GM21737 (cell line): ENCODE results near the gene GALNT6.

Experiments used
- ATAC-seq: cut with Tn5 transposase; IDR thresholded peaks from one replicate; pipeline ENCODE4 v1.9.1; 2021; ENCODE audit warnings: mild to moderate bottlenecking, moderate library complexity; ENCODE audit not compliant: unreplicated experiment

The GALNT6 gene

DNA sequence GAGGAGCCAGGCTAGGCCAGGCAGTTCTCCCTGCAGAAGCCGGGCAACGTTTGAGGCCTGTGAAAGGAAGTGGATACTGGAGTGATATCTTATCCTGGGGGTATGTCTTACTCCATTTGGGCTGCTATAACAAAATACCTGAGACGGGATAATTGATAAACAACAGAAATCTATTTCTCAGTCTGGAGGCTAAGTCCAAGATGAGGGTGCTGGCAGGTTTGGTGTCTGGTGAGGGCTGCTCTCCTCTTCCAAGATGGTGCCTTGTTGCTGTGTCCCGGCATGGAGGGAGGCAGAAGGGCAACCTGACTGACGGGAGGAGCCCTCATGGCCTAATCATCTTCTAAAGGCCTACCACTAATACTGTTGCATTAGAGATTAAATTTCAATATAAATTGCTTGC is 15.7 kb upstream of the GALNT6 start:
- no peak for ATAC-seq

DNA sequence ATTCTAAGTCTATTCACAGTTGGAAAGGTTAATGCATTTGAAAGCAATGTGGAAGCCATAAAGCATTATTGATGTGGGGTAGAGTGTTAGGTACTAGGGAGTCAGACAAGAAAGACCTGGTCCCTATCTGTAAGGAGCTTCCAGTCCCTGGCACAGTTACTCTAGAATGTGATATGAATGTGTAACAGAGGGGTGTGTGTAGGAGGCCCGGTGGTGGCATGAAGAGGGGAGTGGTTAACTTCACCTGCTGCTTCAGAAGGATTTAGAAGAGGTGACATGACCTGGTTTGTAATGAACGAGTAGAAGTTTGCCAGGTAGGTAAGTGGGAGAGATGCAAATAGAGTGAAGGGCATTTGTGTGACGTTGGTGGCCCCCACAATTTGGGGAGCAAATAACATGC is 15.1 kb upstream of the GALNT6 start:
- ATAC-seq, result no peak

DNA sequence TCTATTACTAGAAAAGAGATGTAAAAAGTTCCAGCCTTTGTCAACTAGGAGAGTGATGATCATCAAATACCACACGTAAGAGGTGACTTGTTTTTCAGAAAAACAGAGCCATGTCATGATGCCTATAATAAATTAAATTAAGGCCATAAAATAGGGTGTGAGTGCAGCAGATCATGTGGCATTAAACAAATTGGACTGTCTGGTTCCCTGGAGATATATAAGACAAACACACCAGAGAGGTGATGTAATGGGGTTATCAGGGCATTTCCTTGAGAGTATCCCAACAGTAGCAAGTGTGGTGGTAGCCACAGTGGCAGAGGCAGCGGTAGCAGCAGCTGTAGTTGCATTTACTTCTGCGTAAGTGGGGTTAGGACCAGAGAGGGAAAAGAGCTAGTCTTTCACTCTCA is 14.6 kb upstream of the GALNT6 start:
- no peak for ATAC-seq

DNA sequence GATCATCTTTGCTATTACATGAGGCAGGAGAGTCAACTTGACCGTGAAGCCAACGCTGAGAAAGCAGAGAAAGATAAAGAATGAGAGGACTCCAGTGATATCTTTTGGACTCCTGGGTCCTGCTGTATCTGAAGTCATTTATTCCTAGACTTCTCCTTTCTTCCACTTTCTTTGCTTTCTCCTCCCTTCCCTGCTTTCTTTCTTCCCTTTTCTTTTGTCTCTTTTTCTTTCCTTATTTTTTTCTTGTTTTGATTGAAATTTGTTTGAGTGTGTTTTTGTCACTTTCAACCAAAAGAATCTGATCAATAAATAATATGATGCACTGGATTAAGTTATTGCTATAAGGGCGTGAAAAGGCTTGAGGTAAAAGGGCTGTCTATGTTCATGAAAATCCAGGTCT is 13.4 kb upstream of the GALNT6 start:
- ATAC-seq, result no peak

DNA sequence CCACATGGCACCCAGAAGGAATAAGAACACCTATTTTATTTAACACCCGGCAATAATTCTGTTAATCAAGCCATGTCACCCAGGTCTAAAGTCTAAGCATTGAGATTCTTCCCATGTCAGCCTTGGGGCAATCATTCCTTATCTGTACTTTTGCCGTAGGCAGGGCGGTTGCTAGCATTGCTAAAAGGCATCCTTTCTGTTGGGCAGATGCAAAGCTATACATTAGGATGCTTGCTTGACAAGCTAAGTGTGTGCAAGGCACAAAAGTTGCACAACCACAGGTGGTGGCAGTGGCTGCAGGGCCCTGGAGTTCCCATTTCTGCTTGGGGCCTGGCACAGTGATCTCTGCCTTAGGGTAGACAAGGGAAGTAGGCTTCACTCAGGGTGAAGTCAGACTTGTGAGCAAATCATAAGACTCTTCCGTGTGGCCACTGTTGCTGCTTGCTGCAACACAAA is 12.5 kb upstream of the GALNT6 start:
- no peak for ATAC-seq

DNA sequence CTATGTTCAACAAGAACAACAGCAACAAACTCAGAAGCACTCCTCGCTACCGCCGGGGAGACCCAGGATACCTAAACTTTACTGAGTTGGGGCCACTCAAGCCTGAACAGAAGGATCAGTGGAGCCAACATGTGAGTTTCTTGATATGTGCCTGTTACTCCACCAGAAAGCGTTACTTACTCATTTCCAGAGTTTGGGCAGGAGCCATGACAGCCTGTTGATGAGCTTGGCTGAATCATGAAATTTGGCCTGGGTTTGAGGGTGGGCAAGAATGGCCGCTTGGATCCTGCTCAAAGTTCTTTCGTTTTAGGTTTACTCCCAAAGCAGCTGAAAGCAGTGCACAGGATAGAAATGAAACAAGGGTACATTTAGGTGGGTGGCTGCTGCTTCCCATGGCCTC is 12.0 kb upstream of the GALNT6 start:
- no peak for ATAC-seq

DNA sequence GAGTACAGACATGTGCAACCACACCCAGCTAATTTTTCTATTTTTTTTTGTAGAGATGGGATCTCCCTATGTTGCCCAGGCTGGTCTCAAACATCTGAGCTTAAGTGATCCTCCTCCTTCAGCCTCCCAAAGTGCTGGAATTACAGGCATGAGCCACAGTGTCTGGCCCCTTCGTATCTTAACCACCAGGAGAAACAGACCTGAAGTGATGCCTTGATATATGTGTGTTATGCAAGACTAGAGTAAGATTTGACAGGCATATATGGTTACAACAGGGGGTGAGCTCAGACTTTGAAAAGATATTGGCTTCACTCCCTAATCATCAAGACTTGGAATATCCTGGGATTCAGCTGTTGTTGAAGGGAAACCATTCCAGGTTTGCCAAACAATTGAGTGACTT is 10.7 kb upstream of the GALNT6 start:
- ATAC-seq, result no peak

DNA sequence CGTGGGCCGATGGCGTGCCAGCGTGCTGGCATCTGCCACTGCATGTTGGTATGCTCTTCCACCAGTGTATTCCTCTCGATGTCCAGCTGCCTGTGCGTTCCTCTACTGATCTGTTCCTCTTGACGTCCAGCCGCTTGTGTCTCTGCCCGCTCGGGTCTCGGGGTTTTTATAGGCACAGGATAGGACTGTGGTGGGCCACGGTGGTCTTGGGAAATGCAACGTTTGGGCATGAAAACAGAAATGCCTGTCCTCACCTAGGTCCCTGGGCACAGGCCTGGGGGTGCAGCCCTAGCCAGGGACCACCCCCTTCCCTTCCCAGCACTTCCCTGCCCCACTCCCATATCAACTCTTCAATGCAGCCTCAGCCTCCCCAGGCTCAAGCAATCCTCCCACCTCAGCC is 10.3 kb upstream of the GALNT6 start:
- no peak for ATAC-seq

DNA sequence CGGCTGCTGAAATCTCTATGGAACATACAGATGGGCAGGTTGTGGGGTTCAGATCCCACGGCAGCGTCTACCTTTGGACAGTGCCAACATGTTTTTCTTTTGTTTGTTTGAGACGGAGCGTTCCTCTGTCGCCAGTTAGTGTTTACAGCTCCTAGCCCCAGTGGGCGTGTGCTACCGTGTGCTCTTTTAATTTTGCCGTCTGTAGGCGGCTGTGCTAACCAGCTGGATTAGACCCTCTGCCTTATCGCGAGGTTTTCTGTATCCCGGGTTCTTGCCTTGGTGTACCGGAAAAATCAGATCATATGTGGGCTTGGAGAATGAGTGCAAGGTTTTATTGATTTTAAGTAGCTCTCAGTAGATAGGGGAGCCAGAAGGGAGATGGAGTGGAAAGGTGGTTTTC is 9.8 kb upstream of the GALNT6 start:
- ATAC-seq, result no peak

DNA sequence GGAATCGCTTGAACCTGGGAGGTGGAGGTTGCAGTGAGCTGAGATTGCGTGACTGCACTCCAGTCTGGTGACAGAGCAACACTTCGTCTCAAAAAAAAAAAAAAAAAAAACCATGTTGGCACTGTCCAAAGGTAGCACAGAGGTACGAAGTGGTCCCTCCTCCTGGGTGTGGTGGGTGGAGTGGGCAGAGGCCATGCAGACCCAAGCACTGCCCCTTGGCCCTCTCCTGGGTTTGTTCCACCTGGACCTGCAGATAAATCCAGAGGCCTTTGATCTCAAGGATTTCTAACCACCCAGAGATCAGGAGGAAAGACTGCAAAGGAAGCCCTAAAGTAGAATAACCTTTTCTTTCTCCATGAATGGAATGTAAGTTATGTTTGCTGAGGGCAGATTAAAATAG is 8.7 kb upstream of the GALNT6 start:
- ATAC-seq, result no peak

DNA sequence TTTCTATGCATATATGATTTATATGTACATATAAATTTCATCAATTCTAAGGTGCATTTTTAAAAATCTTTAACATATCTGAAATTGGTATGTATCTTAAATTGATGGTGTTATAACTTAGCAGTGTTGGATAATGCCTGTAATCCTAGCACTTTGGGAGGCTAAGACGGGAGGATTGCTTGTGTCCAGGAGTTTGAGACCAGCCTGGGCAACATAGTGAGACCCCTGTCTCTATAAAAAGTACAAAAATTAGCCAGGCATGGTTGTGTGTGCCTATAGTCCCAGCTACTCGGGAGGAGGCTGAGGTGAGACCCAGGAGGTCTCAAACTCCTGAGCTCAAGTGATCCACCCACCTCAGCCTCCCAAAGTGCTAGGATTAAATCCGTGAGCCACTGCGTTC is 6.5 kb upstream of the GALNT6 start:
- ATAC-seq, result no peak

DNA sequence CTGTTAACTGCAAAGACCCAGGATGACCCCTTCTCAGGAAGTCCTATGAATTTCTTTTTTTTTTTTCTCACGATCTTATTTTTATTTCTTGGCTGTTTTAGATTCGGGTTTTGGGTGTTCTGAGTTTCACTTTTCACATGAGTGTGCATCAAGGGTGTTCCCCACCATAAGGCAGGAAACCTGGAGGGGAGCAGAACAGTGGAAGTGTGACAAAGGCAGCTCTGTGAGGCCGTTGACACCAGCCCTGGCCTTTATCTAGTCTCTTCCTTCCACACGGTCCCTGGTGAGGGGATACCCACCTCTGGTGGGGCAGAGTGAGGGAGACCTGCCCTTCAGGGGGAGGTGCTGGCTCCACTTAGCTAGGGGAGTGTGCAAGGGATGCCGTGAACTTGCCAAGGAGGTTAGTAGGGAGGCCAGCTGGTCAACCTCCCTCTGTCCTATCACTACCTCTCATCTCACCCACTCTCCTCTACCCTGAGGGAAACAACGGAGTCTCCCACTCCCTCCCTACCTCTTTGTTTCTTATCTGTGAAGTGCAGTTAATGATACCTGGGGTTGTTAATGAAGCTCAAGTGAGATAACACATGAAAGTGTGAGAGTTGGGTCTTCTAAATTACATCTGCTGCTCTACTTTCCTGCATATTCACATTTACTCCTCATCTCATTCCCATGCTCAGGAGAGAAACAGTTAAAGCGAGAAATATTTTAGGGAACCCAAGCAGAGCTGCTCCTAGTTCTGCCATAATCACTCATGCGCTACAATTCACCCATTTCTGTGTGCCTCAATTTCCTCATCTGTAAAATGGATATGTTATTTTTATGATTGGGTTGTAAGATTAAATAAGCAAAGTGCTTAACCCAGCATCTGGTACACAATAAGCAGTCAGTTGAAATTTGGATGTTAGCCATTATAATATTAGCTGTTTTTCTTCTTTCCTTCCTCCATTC is 4.4 kb upstream of the GALNT6 start:
- ATAC-seq, result peak; percentile 39

DNA sequence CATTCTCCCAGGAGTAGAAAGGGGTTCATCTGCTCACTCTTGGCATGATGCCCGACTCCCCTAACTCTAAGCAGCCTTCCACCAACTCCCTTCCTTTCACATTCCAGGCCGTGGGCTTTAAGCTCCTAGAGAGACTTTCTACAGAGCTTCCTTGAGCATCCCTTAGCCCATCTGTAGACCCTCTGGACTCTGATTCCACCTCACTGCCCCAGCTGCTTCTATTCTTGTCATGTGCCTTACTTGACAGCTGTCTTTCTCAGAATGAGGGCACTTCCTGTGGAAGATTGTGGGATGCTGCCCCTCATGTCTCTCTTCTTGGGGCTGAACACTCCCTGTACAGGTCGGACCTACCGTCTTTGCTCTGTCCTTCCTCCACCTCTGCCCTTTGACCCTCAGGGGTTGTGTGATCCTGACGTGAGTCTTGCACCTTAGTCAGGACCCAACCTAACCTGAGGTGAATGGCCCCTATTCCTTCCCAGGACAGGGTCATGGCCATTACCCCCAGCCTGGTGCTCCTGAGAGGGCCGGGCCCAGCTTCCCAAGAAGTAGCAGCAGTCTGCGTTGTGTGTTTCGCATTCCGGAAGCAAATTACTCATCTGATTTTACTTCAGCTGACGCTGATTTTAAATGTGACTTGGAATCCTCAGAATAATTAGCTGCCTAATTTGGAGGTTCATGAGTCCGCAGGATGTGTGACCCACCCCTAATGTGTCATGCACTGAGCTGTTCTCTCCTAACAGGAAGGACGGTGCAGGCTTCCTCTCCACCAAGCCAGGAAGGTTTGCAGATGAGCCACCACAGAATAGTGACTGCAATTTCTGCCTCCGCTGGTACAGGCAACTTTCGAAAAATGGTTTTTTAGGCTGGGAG is 2.7 kb upstream of the GALNT6 start:
- ATAC-seq, result no peak

DNA sequence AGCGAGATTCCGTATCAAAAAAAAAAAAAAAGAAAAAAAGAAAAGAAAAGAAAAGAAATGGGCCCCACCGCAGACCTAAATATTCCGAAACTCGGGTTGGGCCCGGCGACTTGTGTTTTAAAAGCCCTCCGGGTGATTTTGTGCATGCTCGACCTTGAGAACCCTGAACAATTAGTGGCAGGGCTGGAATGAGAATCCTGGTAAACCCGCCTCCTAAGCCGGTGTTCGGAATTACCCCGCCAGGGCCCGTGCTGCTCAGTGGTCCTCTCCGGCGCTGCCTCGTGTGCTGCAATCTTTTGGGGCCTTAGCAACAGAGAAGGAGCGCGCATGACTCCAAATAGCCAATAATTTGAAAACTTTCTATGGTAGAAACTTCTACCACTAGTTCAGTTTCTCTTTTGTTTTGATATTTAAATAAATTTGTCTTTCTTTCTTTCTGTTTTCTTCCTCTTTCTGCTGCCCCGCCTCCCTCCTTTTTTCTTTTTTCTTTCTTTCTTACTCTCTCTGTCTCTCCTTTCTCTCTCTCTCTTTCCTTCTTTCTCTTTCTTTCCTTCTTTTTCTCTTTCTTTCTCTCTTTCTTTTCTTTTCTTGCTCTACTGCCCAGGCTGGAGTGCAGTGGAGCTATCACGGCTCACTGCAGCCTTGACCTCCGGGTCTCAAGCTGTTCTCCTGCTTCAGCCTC is 1.5 kb upstream of the GALNT6 start:
- ATAC-seq, result no peak

DNA sequence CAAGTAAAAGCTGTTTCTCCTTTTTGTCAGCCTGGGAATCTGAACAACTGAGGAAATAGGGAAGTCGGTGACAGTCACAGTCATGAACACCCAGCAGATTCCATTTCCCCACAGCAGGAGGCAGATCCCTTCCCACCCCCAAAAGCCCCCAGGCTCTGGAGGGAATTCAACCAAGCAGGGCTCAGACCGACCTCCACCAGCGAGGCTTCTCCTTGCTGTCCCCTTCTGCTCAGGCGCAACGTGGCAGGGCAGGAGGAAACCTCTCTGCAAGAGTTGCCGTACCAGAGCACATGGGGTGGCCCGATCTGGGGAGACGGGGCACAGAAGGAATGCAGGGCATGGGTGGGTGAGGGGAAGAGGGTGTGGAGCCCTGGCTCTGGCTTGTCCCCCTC is 319 bp downstream of the GALNT6 start:
- ATAC-seq, result peak; percentile 5

DNA sequence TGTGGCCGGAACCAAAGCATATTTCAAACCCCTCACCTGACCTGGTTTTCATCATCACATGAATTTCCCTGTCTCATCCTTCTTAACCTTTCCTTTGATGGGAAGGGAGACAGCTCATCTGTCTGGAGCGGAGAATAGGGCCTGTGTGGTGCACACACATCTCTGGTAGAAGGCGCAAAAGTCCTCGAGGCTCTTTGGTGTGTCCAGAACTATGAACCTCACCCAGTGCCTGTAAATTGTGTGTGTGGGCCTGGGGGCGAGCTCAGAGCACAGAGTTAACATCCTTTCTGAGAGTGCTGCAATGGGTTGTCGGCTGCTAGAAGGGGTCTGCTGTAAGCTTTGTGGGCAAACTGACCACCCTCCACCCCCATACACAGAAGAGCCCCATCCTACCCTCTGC is 749 bp downstream of the GALNT6 start:
- ATAC-seq, result no peak

DNA sequence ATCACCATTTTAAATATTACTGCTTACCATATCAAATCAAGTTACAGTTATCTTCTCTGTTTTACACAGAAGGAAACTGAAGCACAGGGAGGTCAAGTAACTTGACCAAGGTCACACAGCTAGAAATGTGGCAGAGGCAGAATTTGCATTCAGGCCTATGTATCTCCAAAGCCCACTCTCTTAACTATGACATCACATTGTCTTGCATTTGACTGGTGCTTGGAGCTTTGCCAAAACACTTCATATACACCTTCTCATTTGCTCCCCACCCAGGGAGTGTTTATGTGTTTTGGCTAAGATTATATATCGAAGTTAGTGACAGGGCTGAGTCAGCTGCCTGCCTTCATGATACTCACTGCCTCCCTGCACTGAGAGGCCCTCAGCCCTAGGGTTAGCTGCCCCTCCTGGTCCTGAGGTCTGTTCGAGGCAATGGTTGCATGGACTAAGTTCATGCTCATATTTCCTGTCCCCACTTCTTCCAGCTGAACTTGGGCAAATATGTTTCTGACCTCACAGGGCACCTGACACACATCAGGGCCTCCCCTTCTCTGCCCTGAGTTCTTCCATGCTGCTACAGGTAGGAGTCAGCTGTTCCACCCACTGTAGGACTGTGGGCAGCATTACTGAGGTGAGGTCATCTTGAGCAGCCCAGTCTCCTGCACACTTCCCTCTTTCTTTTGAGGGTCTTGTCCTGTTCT is 1.8 kb downstream of the GALNT6 start:
- no peak for ATAC-seq

DNA sequence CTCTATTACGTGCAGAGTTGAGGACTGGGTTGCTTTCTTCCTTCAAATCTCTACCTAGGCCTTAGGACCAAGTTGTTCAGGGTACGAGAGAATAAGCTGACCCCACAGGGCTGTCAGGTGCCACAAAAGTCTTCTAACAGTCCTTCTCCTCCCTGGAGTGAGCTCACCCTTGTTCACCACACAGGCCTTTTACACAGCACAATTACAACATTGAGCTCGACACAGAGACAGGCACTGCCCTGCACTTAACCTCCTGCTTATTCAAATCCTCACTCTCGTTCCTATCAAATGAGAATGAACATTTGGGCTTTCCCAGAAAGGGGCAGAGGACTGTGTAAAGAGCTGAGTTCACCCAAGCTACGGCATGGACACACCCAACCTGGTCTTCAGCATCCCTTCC is 2.4 kb downstream of the GALNT6 start:
- no peak for ATAC-seq

DNA sequence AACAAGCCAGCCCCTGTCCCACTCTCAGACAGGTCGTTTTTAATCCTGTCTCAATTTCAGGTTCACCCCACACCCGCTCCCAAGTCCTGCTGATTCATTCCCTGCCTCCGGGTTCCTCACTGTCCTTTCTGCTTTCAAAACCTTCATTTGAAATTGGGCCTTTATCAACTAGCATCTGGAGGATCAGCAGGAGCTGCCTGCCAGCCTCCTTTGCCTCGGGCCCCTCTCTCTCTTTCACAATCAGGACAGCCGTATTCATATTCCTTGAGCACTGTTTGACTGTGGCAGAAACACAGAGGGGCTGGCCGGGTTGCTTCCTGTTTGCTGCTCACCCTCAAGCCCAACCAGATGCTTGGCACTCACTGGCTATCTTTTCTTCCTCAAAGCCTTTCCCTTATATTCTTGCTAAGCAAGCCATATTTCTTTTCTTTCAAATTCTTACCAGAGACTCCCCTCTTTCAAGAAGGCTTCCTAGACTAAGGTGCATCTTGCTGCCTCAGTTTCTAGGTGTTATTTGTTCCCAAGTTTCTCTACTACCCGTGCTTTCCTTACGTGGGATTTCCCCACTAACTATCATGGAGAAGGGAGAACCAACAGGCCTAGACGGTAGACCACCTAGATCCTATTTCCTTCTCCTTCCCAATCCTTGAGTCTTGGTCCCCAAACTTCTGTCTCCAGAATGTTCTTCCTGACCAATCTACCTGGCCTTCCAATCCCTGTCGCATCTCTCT is 3.0 kb downstream of the GALNT6 start:
- no peak for ATAC-seq

DNA sequence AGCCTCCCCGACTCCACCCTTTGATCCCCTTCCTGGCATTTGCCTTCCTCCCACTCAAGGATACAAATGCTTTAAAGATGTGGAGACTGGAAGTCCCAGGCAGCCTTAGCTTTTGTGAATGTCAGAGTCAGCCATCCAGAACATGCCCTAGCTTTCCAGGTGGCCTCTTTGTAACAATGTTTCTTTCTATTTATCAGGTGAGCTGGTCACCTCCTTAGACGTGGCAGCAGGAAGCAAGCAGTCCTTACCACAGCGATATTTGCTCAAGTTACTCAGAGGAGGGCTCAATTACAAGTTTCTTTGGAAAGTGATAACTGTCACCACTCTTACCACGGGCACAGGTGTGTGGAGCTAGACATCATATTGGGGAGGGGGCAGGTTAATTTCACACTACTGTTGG is 4.9 kb downstream of the GALNT6 start:
- ATAC-seq, result no peak
